GM23338 (cell line): ENCODE data around the gene PVALEF. TPM values are rescaled to one million over a fixed set of nuclear protein-coding genes. Genes with fewer than 3 reads are reported as not detected.

ENCODE experiments used
- EZH2 ChIP-seq: fragments of 200-600 bp; sonication (generic); IDR thresholded peaks from one replicate; pipeline ENCODE4 v1.8.0; 2017; ENCODE audit warnings: antibody characterized with exemption, mild to moderate bottlenecking, low read depth; ENCODE audit not compliant: unreplicated experiment
- EZH2phosphoT487 ChIP-seq: fragments of 200-600 bp; sonication (generic); IDR thresholded peaks from one replicate; pipeline ENCODE4 v1.8.1; 2018; ENCODE audit warnings: antibody characterized with exemption; ENCODE audit not compliant: unreplicated experiment
- JUNB ChIP-seq: IDR thresholded peaks from one replicate; pipeline ENCODE4 v1.6.1; 2016; ENCODE audit warnings: antibody characterized with exemption; ENCODE audit not compliant: unreplicated experiment
- ZNF114 ChIP-seq: fragments of 250-450 bp; sonication (Bioruptor Pico); IDR thresholded peaks from 2 replicates; pipeline ENCODE4 v1.5.0; 2020; ENCODE audit warnings: mild to moderate bottlenecking, moderate library complexity
- ZNF331 ChIP-seq: fragments of 250-450 bp; sonication (Bioruptor Pico); IDR thresholded peaks from 2 replicates; pipeline ENCODE4 v1.5.0; 2020; ENCODE audit warnings: low read depth, mild to moderate bottlenecking, moderate library complexity
- polyA plus RNA-seq: library from polyadenylated mRNA; unstranded; fragments of >200 nt; fragmentation: Nextera tagmentation; extraction: Ambion mirVana; gene quantifications from 2 replicates; pipeline ENCODE4 v1.2.1, GENCODE V29; 2016
- total RNA-seq: library from RNA; depleted of rRNA; stranded (reverse); fragments of >200 nt; shearing (Covaris generic); gene quantifications from 2 replicates; pipeline ENCODE4 v1.2.3, GENCODE V29; 2014
- TF ChIP-seq, protein P1 (sequence below): fragments of 250-450 bp; sonication (Bioruptor Pico); IDR thresholded peaks from 2 replicates; pipeline ENCODE4 v1.5.0; 2020; ENCODE audit warnings: mild to moderate bottlenecking, moderate library complexity
- TF ChIP-seq, protein P2 (sequence below): IDR thresholded peaks from 2 replicates; pipeline ENCODE4 v1.6.1; 2016; ENCODE audit warnings: antibody characterized with exemption
- TF ChIP-seq, protein P3 (sequence below): IDR thresholded peaks from one replicate; pipeline ENCODE4 v1.6.1; 2018; ENCODE audit warnings: antibody characterized with exemption; ENCODE audit not compliant: unreplicated experiment

The PVALEF gene
- total and polyA plus RNA-seq, 2 experiments from 2014 or later: not detected

DNA sequence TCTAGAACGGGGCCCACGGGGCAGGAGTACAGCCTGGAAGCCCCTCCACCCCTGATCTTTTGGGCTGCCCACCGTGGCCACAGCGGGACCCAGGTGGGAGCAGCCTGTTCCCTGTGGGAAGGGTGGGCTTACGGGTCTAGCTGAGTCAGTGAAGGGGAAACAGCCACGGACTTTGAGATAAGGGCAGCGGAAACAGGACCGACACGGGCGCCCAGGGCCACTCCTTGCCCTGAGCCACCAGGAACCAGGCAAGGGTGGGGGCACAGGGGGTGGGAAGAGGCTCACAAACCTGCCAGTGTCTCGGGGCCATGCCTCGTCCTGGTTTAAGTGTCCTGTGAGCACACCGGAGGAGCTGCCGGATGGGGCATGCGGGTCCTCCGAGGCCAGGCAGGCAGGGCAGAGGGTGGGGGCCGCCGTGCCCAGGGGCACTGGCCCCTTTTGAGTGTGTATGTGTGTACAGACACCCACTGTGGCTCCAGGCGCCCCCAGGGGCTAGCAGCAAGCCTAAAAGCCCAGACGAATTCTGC is 47.6 kb upstream of the PVALEF start (continued):
- TF ChIP-seq, protein P1, sequence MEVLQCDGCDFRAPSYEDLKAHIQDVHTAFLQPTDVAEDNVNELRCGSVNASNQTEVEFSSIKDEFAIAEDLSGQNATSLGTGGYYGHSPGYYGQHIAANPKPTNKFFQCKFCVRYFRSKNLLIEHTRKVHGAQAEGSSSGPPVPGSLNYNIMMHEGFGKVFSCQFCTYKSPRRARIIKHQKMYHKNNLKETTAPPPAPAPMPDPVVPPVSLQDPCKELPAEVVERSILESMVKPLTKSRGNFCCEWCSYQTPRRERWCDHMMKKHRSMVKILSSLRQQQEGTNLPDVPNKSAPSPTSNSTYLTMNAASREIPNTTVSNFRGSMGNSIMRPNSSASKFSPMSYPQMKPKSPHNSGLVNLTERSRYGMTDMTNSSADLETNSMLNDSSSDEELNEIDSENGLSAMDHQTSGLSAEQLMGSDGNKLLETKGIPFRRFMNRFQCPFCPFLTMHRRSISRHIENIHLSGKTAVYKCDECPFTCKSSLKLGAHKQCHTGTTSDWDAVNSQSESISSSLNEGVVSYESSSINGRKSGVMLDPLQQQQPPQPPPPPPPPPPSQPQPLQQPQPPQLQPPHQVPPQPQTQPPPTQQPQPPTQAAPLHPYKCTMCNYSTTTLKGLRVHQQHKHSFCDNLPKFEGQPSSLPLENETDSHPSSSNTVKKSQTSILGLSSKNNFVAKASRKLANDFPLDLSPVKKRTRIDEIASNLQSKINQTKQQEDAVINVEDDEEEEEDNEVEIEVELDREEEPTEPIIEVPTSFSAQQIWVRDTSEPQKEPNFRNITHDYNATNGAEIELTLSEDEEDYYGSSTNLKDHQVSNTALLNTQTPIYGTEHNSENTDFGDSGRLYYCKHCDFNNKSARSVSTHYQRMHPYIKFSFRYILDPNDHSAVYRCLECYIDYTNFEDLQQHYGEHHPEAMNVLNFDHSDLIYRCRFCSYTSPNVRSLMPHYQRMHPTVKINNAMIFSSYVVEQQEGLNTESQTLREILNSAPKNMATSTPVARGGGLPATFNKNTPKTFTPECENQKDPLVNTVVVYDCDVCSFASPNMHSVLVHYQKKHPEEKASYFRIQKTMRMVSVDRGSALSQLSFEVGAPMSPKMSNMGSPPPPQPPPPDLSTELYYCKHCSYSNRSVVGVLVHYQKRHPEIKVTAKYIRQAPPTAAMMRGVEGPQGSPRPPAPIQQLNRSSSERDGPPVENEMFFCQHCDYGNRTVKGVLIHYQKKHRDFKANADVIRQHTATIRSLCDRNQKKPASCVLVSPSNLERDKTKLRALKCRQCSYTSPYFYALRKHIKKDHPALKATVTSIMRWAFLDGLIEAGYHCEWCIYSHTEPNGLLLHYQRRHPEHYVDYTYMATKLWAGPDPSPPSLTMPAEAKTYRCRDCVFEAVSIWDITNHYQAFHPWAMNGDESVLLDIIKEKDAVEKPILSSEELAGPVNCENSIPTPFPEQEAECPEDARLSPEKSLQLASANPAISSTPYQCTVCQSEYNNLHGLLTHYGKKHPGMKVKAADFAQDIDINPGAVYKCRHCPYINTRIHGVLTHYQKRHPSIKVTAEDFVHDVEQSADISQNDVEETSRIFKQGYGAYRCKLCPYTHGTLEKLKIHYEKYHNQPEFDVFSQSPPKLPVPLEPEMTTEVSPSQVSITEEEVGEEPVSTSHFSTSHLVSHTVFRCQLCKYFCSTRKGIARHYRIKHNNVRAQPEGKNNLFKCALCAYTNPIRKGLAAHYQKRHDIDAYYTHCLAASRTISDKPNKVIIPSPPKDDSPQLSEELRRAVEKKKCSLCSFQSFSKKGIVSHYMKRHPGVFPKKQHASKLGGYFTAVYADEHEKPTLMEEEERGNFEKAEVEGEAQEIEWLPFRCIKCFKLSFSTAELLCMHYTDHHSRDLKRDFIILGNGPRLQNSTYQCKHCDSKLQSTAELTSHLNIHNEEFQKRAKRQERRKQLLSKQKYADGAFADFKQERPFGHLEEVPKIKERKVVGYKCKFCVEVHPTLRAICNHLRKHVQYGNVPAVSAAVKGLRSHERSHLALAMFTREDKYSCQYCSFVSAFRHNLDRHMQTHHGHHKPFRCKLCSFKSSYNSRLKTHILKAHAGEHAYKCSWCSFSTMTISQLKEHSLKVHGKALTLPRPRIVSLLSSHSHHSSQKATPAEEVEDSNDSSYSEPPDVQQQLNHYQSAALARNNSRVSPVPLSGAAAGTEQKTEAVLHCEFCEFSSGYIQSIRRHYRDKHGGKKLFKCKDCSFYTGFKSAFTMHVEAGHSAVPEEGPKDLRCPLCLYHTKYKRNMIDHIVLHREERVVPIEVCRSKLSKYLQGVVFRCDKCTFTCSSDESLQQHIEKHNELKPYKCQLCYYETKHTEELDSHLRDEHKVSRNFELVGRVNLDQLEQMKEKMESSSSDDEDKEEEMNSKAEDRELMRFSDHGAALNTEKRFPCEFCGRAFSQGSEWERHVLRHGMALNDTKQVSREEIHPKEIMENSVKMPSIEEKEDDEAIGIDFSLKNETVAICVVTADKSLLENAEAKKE: no peak
- TF ChIP-seq, protein P2, sequence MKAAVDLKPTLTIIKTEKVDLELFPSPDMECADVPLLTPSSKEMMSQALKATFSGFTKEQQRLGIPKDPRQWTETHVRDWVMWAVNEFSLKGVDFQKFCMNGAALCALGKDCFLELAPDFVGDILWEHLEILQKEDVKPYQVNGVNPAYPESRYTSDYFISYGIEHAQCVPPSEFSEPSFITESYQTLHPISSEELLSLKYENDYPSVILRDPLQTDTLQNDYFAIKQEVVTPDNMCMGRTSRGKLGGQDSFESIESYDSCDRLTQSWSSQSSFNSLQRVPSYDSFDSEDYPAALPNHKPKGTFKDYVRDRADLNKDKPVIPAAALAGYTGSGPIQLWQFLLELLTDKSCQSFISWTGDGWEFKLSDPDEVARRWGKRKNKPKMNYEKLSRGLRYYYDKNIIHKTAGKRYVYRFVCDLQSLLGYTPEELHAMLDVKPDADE: no peak
- TF ChIP-seq EZH2phosphoT487 (no peak), JUNB (no peak), ZNF331 (CRISPR knock-in tag) (no peak), EZH2 (no peak), ZNF114 (CRISPR knock-in tag) (no peak)
- TF ChIP-seq, protein P3, sequence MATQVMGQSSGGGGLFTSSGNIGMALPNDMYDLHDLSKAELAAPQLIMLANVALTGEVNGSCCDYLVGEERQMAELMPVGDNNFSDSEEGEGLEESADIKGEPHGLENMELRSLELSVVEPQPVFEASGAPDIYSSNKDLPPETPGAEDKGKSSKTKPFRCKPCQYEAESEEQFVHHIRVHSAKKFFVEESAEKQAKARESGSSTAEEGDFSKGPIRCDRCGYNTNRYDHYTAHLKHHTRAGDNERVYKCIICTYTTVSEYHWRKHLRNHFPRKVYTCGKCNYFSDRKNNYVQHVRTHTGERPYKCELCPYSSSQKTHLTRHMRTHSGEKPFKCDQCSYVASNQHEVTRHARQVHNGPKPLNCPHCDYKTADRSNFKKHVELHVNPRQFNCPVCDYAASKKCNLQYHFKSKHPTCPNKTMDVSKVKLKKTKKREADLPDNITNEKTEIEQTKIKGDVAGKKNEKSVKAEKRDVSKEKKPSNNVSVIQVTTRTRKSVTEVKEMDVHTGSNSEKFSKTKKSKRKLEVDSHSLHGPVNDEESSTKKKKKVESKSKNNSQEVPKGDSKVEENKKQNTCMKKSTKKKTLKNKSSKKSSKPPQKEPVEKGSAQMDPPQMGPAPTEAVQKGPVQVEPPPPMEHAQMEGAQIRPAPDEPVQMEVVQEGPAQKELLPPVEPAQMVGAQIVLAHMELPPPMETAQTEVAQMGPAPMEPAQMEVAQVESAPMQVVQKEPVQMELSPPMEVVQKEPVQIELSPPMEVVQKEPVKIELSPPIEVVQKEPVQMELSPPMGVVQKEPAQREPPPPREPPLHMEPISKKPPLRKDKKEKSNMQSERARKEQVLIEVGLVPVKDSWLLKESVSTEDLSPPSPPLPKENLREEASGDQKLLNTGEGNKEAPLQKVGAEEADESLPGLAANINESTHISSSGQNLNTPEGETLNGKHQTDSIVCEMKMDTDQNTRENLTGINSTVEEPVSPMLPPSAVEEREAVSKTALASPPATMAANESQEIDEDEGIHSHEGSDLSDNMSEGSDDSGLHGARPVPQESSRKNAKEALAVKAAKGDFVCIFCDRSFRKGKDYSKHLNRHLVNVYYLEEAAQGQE: no peak
